H1 (cell line): Measurements from ENCODE around the gene DKKL1. TPM values are rescaled to one million over a fixed set of nuclear protein-coding genes. Genes with fewer than 3 reads are reported as not detected.
A peak's percentile ranks its signal among the peaks of the same experiment; 100 is the strongest.

Experiments used
- CTCF ChIA-PET: fragments of 300-600 bp; sonication (Branson Sonifier 250); formaldehyde crosslinking; loops from one replicate; lab custom pipeline; 2021; ENCODE audit not compliant: partially characterized antibody; lab: Charles Lee
- POLR2A ChIA-PET: fragments of 300-600 bp; sonication (Branson Sonifier 250); formaldehyde crosslinking; loops from one replicate; lab custom pipeline; 2021; ENCODE audit warnings: inconsistent platforms; ENCODE audit not compliant: partially characterized antibody; lab: Charles Lee
- DNase-seq, 2 experiments: peaks; one replicate each; pipeline versions ENCODE4 v3.0.0 to v3.0.0-alpha.2; 2010 to 2022; ENCODE audit warnings: low spot score in 2 of 2, low read depth in 1 of 2, mixed read lengths in 1 of 2
- FAIRE-seq: peaks from 2 replicates; lab custom pipeline; 2011; peaks lifted over from hg19 to GRCh38; lab: Jason Lieb, UNC
- H2AFZ ChIP-seq: 2 replicates; pipeline ENCODE4 v1.8.1; 2012; ENCODE audit warnings: low read length, inconsistent platforms
- H2AK5ac ChIP-seq: 2 replicates; pipeline ENCODE4 v1.6.1; 2013; ENCODE audit warnings: low read depth, low read length
- H2BK120ac ChIP-seq: replicated peaks from 2 replicates; pipeline ENCODE3; 2013; ENCODE audit warnings: low read depth, low read length, inconsistent platforms
- H2BK12ac ChIP-seq: 2 replicates; pipeline ENCODE4 v1.6.1; 2013; ENCODE audit warnings: low read depth, low read length
- H2BK15ac ChIP-seq: 2 replicates; pipeline ENCODE4 v1.6.1; 2013; ENCODE audit warnings: low read length
- H2BK20ac ChIP-seq: 2 replicates; pipeline ENCODE4 v1.6.1; 2013; ENCODE audit warnings: low read length
- H2BK5ac ChIP-seq: 2 replicates; pipeline ENCODE4 v1.6.1; 2013; ENCODE audit warnings: low read depth, low read length
- H3K14ac ChIP-seq: 2 replicates; pipeline ENCODE4 v1.6.1; 2013; ENCODE audit warnings: inconsistent platforms; ENCODE audit not compliant: insufficient read length
- H3K18ac ChIP-seq: 2 replicates; pipeline ENCODE4 v1.6.1; 2013; ENCODE audit warnings: low read length; ENCODE audit errors: extremely low read depth
- H3K23ac ChIP-seq: 2 replicates; pipeline ENCODE4 v1.6.1; 2013; ENCODE audit warnings: inconsistent platforms; ENCODE audit not compliant: insufficient read length
- H3K23me2 ChIP-seq: 2 replicates; pipeline ENCODE4 v1.6.1; 2013; ENCODE audit warnings: low read depth, low read length
- H3K27ac ChIP-seq: 2 replicates; pipeline ENCODE4 v1.6.1; 2011; ENCODE audit warnings: low read depth, low read length, inconsistent platforms
- H3K27me3 ChIP-seq, 4 experiments: replicated peaks in 1 of 4; 1 replicate in 1 of 4; 2 replicates in 3 of 4; pipeline versions ENCODE4 v1.6.1 to v1.8.1; 2011 to 2013; ENCODE audit warnings: low read length in 3 of 4, mild to moderate bottlenecking in 3 of 4, inconsistent platforms in 2 of 4, mixed read lengths in 2 of 4, moderate library complexity in 1 of 4; ENCODE audit not compliant: control insufficient read depth in 3 of 4, insufficient read depth in 3 of 4; ENCODE audit errors: extremely low read depth in 1 of 4
- H3K36me3 ChIP-seq, 4 experiments: 2 replicates each; pipeline versions ENCODE4 v1.6.1 to v1.8.1; 2011 to 2013; ENCODE audit warnings: mild to moderate bottlenecking in 4 of 4, low read length in 3 of 4, moderate library complexity in 2 of 4, control low read depth in 1 of 4, inconsistent platforms in 1 of 4; ENCODE audit not compliant: insufficient read depth in 4 of 4, control insufficient read depth in 2 of 4
- H3K4ac ChIP-seq: replicated peaks from 2 replicates; pipeline ENCODE3; 2013; ENCODE audit warnings: low read length, low read depth, mixed read lengths, inconsistent platforms; ENCODE audit not compliant: insufficient read length
- H3K4me1 ChIP-seq, 4 experiments: replicated peaks in 1 of 4; 1 replicate in 1 of 4; 2 replicates in 3 of 4; pipeline versions ENCODE4 v1.6.1 to v1.8.1; 2011 to 2013; ENCODE audit warnings: low read length in 3 of 4, inconsistent platforms in 2 of 4, mixed read lengths in 1 of 4; ENCODE audit not compliant: insufficient read depth in 4 of 4, control insufficient read depth in 3 of 4
- H3K4me2 ChIP-seq, 2 experiments: 2 replicates each; pipeline versions ENCODE4 v1.6.1 to v1.8.1; 2011 to 2013; ENCODE audit warnings: low read depth in 2 of 2, low read length in 2 of 2, control low read depth in 1 of 2, inconsistent platforms in 1 of 2, mild to moderate bottlenecking in 1 of 2; ENCODE audit not compliant: insufficient read depth in 1 of 2
- H3K4me3 ChIP-seq, 4 experiments: fragments of 200-600, 300-600 bp in 1 of 4; sonication (generic), shearing (Covaris generic), sonication (Bioruptor Twin) in 1 of 4; 2 replicates each; pipeline versions ENCODE4 v1.5.1 to v1.8.1; 2011 to 2016; ENCODE audit warnings: low read length in 4 of 4, low read depth in 3 of 4, control low read depth in 2 of 4, inconsistent platforms in 2 of 4, mild to moderate bottlenecking in 2 of 4, mixed read lengths in 1 of 4, moderate library complexity in 1 of 4; ENCODE audit not compliant: insufficient read depth in 2 of 4; ENCODE audit errors: extremely low read depth in 1 of 4
- H3K56ac ChIP-seq: replicated peaks from 2 replicates; pipeline ENCODE3; 2013; ENCODE audit warnings: low read depth, mild to moderate bottlenecking, mixed read lengths, low read length, inconsistent platforms; ENCODE audit not compliant: insufficient read length
- H3K79me1 ChIP-seq: 2 replicates; pipeline ENCODE4 v1.6.1; 2013; ENCODE audit warnings: low read depth, low read length, control low read depth
- H3K79me2 ChIP-seq, 2 experiments: 2 replicates each; pipeline versions ENCODE4 v1.6.1 to v1.8.1; 2012 to 2013; ENCODE audit warnings: low read length in 2 of 2, mild to moderate bottlenecking in 2 of 2, inconsistent platforms in 1 of 2; ENCODE audit not compliant: insufficient read depth in 2 of 2, control insufficient read depth in 1 of 2
- H3K9ac ChIP-seq, 4 experiments: replicated peaks in 1 of 4; 1 replicate in 1 of 4; 2 replicates in 3 of 4; pipeline versions ENCODE4 v1.6.1 to v1.8.1; 2011 to 2013; ENCODE audit warnings: low read depth in 3 of 4, low read length in 3 of 4, control low read depth in 2 of 4, mild to moderate bottlenecking in 2 of 4, moderate library complexity in 2 of 4, inconsistent platforms in 1 of 4; ENCODE audit errors: extremely low read depth in 1 of 4
- H3K9me3 ChIP-seq, 2 experiments: 2 replicates each; pipeline versions ENCODE4 v1.6.1 to v1.8.1; 2012 to 2013; ENCODE audit warnings: mild to moderate bottlenecking in 2 of 2, moderate library complexity in 2 of 2, control low read depth in 1 of 2, inconsistent platforms in 1 of 2, low read depth in 1 of 2, low read length in 1 of 2, mixed read lengths in 1 of 2; ENCODE audit not compliant: insufficient read depth in 2 of 2
- H4K20me1 ChIP-seq, 2 experiments: replicated peaks in 1 of 2; 2 replicates each; pipeline versions ENCODE3 to v1.8.1; 2011 to 2013; ENCODE audit warnings: inconsistent platforms in 2 of 2, low read length in 2 of 2, mild to moderate bottlenecking in 1 of 2; ENCODE audit not compliant: insufficient read depth in 2 of 2, control insufficient read depth in 1 of 2
- H4K5ac ChIP-seq: 2 replicates; pipeline ENCODE4 v1.6.1; 2013; ENCODE audit warnings: low read length, low read depth, mixed read lengths, inconsistent platforms; ENCODE audit not compliant: insufficient read length
- H4K8ac ChIP-seq: 2 replicates; pipeline ENCODE4 v1.8.0; 2013; ENCODE audit warnings: mild to moderate bottlenecking, moderate library complexity, low read length, inconsistent platforms; ENCODE audit not compliant: insufficient read depth; ENCODE audit errors: extremely low read depth
- H4K91ac ChIP-seq: replicated peaks from 2 replicates; pipeline ENCODE3; 2013; ENCODE audit warnings: low read length, mixed read lengths, inconsistent platforms; ENCODE audit not compliant: insufficient read length
- RAD21 ChIP-seq, 2 experiments: IDR thresholded peaks in 1 of 2; conservative IDR thresholded peaks in 1 of 2; 2 replicates each; pipeline ENCODE4 v1.6.1; 2011; ENCODE audit warnings: low read depth in 2 of 2, low read length in 2 of 2, improper control_type of control experiment in 1 of 2, inconsistent platforms in 1 of 2, mild to moderate bottlenecking in 1 of 2, moderate library complexity in 1 of 2
- TEAD4 ChIP-seq: IDR thresholded peaks from 2 replicates; pipeline ENCODE4 v1.6.1; 2012; ENCODE audit warnings: low read depth, low read length, inconsistent platforms, mixed read lengths
- WGBS, 2 experiments: shearing (Covaris generic) in 1 of 2; methylation state at CpG; one replicate each; pipeline versions ENCODE4 v1.1.6 to v1.1.7; 2013 to 2015; ENCODE audit warnings: low lambda C conversion rate in 2 of 2, mixed read lengths in 2 of 2, inconsistent platforms in 1 of 2, low coverage in 1 of 2, missing lambda C conversion rate in 1 of 2; ENCODE audit not compliant: insufficient replicate concordance in 2 of 2, insufficient coverage in 1 of 2, insufficient read length in 1 of 2; ENCODE audit errors: extremely low coverage in 1 of 2, missing lambda C conversion rate in 1 of 2; 5-methylcytosine and 5-hydroxymethylcytosine counted together
- polyA plus RNA-seq, 7 experiments: library from polyadenylated mRNA; depleted of rRNA in 3 of 7; stranded (reverse) in 5 of 7; unstranded in 2 of 7; fragments of >200 nt in 5 of 7; fragments of 200-250 nt in 2 of 7; gene quantifications; 1 replicate in 5 of 7; 2 replicates in 1 of 7; 4 replicates in 1 of 7; pipeline versions ENCODE4 v1.2.1 to v1.2.3, GENCODE V29; 2011 to 2013; ENCODE audit warnings: missing spikeins in 2 of 7, mixed read lengths in 2 of 7
- total RNA-seq: library from RNA; stranded (reverse); fragmentation: NEBNext Ultra II Directional; extraction: Animal tissue kit (Norgen Biotek cat#: 25700); gene quantifications from 2 replicates; pipeline ENCODE4 v1.2.1, GENCODE V29; 2021
- TF ChIP-seq, protein P1 (sequence below), 3 experiments: IDR thresholded peaks; 1 replicate in 2 of 3; 2 replicates in 1 of 3; pipeline versions ENCODE4 v1.5.1 to v1.6.1; 2011; ENCODE audit warnings: low read length in 3 of 3, mild to moderate bottlenecking in 3 of 3, inconsistent platforms in 2 of 3, low read depth in 1 of 3, moderate library complexity in 1 of 3; ENCODE audit not compliant: insufficient read depth in 1 of 3; ENCODE audit errors: control extremely low read depth in 1 of 3

The DKKL1 gene
- total and polyA plus RNA-seq, 2 of the 8 experiments (the other 6 are each of a cell fraction or from before 2014, with no cell fraction given): 2.6 to 6.8 TPM

- H3K36me3 ChIP-seq: 0 out of 8 replicates have a peak, but pooled peaks cover 0 to 5% (median 0%) of the 10 kb centered on the region in 4 experiments
- no peak overlapping the region for H3K4ac ChIP-seq
- H2AK5ac ChIP-seq: no peak overlapping the region
- no peak for DNase-seq
- H3K9ac ChIP-seq: no peak overlapping the region
- peak; percentile 65 for FAIRE-seq
- no peak overlapping the region for H4K91ac ChIP-seq
- TF ChIP-seq RAD21 (IDR thresholded peaks at IDR 0.05 in 1 of 2, conservative IDR thresholded peaks at IDR 0.05 in 1 of 2; ENCODE audit: low read depth in 2 of 2, low read length in 2 of 2) (peak; percentile 41 to 54), TEAD4 (no peak)
- TF ChIP-seq, protein P1, sequence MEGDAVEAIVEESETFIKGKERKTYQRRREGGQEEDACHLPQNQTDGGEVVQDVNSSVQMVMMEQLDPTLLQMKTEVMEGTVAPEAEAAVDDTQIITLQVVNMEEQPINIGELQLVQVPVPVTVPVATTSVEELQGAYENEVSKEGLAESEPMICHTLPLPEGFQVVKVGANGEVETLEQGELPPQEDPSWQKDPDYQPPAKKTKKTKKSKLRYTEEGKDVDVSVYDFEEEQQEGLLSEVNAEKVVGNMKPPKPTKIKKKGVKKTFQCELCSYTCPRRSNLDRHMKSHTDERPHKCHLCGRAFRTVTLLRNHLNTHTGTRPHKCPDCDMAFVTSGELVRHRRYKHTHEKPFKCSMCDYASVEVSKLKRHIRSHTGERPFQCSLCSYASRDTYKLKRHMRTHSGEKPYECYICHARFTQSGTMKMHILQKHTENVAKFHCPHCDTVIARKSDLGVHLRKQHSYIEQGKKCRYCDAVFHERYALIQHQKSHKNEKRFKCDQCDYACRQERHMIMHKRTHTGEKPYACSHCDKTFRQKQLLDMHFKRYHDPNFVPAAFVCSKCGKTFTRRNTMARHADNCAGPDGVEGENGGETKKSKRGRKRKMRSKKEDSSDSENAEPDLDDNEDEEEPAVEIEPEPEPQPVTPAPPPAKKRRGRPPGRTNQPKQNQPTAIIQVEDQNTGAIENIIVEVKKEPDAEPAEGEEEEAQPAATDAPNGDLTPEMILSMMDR (IDR thresholded peaks at IDR 0.05; ENCODE audit: control extremely low read depth in 1 of 3, insufficient read depth in 1 of 3, low read depth in 1 of 3, low read length in 3 of 3): peak in 2 of 3 experiments; percentile 63 to 69; a peak in 3 of 4 replicates
- TF ChIP-seq, all 59 proteins: peak for 2
- H3K4me2 ChIP-seq: no peak overlapping the region
- H3K79me1 ChIP-seq: no peaks in the 10 kb centered on the region
- no peak overlapping the region for H2BK20ac ChIP-seq
- no peak overlapping the region for H2BK12ac ChIP-seq
- H3K79me2 ChIP-seq: no peaks in the 10 kb centered on the region
- WGBS, 2 experiments: 61% methylated on average over 2 of the region's 2 CpGs; no CpG with 5 or more reads in 1 of the 2 experiments
- ChIA-PET POLR2A (interaction anchor here (0.8 to 1.2 kb wide), 4 partner anchors 10 to 47 kb away, joined by 3 to 7 read pairs (median 3); no protein-coding TSS in a partner anchor), CTCF (interaction anchor here (0.8 to 2.3 kb wide), 27 partner anchors 9 to 330 kb away, joined by 3 to 15 read pairs (median 4); no protein-coding TSS in a partner anchor)
- H2BK5ac ChIP-seq: no peak overlapping the region
- H3K23ac ChIP-seq: no peak overlapping the region
- no peak overlapping the region for H2BK120ac ChIP-seq
- no peak overlapping the region for H3K18ac ChIP-seq
- H3K14ac ChIP-seq: no peak overlapping the region
- no peak overlapping the region for H3K56ac ChIP-seq
- no peaks in the 10 kb centered on the region for H3K4me1 ChIP-seq
- H2BK15ac ChIP-seq: no peak overlapping the region
- no peak overlapping the region for H4K5ac ChIP-seq
- H3K27ac ChIP-seq: no peak overlapping the region
- H3K9me3 ChIP-seq: peaks cover 0 to under 1% of the 10 kb centered on the region in 2 experiments; a peak in 2 of 4 replicates
- no peaks in the 10 kb centered on the region for H3K23me2 ChIP-seq
- no peaks in the 10 kb centered on the region; a peak in 1 of 7 replicates for H3K27me3 ChIP-seq
- no peaks in the 10 kb centered on the region for H4K20me1 ChIP-seq
- H4K8ac ChIP-seq: no peak overlapping the region
- H3K4me3 ChIP-seq: no peak overlapping the region
- H2AFZ ChIP-seq: no peak overlapping the region
These were observed 35.7 kb upstream of the DKKL1 start for GRCh38 chr19:49327878-49328544.
